Measurements from ENCODE around the gene ORM2. TPM values are rescaled to one million over a fixed set of nuclear protein-coding genes. Genes with fewer than 3 reads are reported as not detected.
A peak's percentile ranks its signal among the peaks of the same experiment; 100 is the strongest.

The ORM2 gene
- total and polyA plus RNA-seq, 2 experiments from 2014 or later, result 0.76 TPM

DNA sequence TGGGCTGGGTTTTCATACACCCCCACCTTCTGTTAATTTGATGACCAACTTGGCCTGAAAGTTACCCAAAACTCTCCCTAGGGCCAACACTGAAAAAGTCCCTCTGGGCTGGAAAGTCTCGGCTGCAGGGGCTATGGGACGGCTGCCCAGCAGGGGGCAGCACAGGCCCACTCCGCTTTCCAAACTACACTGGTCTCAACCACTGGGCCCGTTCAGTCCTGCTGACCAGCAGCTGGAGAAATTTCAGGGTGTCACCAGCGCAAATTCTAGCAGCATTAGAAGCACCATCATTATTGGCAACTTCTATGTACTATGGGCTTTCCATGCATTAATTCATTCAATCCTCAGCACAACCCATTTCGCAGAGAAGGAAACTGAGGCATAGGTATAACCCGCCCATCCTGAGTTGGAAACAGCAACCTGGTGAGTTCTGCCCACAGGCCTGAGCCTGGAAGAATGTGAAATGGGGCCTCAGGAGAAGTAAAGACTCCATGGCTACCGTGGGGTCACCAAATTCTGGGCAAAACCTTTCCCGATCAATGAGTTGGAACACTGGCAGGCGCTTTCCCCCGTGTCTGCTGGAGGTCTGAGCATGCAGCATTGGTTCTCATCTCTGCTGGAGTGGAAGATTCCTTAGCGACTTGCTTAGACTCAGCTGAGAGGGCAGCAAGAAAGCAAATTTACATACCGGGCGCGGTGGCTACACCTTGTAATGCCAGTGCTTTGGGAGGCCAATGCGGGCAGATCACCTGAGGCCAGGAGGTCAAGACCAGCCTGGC is 9.7 kb downstream of the ORM2 start:
- Histone ChIP-seq H3K9me2 (ENCODE audit: insufficient read depth) (no peaks in the 10 kb centered on the region), H3K27ac (ENCODE audit: low read depth) (no peak overlapping the region), H3K4me1 (ENCODE audit: insufficient read depth) (no peaks in the 10 kb centered on the region), H3K79me2 (replicated peaks; ENCODE audit: insufficient read depth) (no peaks in the 10 kb centered on the region), H3K36me3 (ENCODE audit: insufficient read depth) (peaks cover under 1% of the 10 kb centered on the region; the same call in 1 of the 2 replicates), H2AFZ (no peak overlapping the region), H4K20me1 (replicated peaks; ENCODE audit: insufficient read depth) (no peaks in the 10 kb centered on the region; the same call in 1 of the 2 replicates), H3K4me3 (no peak overlapping the region), H3K27me3 (ENCODE audit: insufficient read depth) (no peaks in the 10 kb centered on the region), H3F3A (replicated peaks; ENCODE audit: low read depth) (0 out of 2 replicates have a peak, but pooled peaks cover 4% of the 10 kb centered on the region), H3K4me2 (no peak overlapping the region)
- H3K4me1 Mint-ChIP-seq, result no peaks in the 10 kb centered on the region; the same call in 2 of the 3 replicates
- no peak overlapping the region for H3K27ac Mint-ChIP-seq
- DNase-seq (ENCODE audit: low spot score) (peak; percentile 79), ATAC-seq (peak; percentile 93)
- H3K9me3 Mint-ChIP-seq, result 0 out of 3 replicates have a peak, but pooled peaks cover 6% of the 10 kb centered on the region
- TF ChIP-seq ZNF462 (CRISPR knock-in tag; IDR thresholded peaks at IDR 0.05), result no peak
- TF ChIP-seq POLR2AphosphoS5 (IDR thresholded peaks at IDR 0.05; ENCODE audit: low read depth), result no peak
- no peak for TF ChIP-seq NANOG (IDR thresholded peaks at IDR 0.05; ENCODE audit: borderline replicate concordance)
- TF ChIP-seq JUNB (IDR thresholded peaks at IDR 0.05; ENCODE audit: unreplicated experiment), result no peak
- no peak for TF ChIP-seq ZNF331 (CRISPR knock-in tag; IDR thresholded peaks at IDR 0.05; ENCODE audit: low read depth)
- TF ChIP-seq, protein P1, sequence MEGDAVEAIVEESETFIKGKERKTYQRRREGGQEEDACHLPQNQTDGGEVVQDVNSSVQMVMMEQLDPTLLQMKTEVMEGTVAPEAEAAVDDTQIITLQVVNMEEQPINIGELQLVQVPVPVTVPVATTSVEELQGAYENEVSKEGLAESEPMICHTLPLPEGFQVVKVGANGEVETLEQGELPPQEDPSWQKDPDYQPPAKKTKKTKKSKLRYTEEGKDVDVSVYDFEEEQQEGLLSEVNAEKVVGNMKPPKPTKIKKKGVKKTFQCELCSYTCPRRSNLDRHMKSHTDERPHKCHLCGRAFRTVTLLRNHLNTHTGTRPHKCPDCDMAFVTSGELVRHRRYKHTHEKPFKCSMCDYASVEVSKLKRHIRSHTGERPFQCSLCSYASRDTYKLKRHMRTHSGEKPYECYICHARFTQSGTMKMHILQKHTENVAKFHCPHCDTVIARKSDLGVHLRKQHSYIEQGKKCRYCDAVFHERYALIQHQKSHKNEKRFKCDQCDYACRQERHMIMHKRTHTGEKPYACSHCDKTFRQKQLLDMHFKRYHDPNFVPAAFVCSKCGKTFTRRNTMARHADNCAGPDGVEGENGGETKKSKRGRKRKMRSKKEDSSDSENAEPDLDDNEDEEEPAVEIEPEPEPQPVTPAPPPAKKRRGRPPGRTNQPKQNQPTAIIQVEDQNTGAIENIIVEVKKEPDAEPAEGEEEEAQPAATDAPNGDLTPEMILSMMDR (conservative IDR thresholded peaks at IDR 0.05; ENCODE audit: low read depth in 2 of 2), result peak; percentile 87 to 96
- H3K27me3 Mint-ChIP-seq (ENCODE audit: insufficient read depth, low read depth, poor library complexity), result peaks cover 12% of the 10 kb centered on the region
- H3K4me3 Mint-ChIP-seq, result no peak overlapping the region
- peaks cover 82% of the 10 kb centered on the region for H3K36me3 Mint-ChIP-seq (ENCODE audit: low read depth)
